ENCODE data around the gene PPIP5K2.

The PPIP5K2 gene

GRCh38 chr5:103228061-103228460 lies 108.0 kb downstream of the PPIP5K2 start:
- Histone ChIP-seq H3F3A (ENCODE audit: control insufficient read depth, insufficient read depth) (no peaks in the 10 kb centered on the region), H3K36me3 (ENCODE audit: control insufficient read depth, low read length) (no peaks in the 10 kb centered on the region), H3K4me1 (ENCODE audit: control insufficient read depth, low read length) (no peaks in the 10 kb centered on the region), H3K4me2 (ENCODE audit: low read length) (no peak overlapping the region), H3K27me3 (ENCODE audit: control insufficient read depth, low read length) (peaks cover 12% of the 10 kb centered on the region), H3K9me3 (ENCODE audit: control insufficient read depth, insufficient read depth, low read length) (no peaks in the 10 kb centered on the region), H3K79me2 (ENCODE audit: control insufficient read depth, low read length) (no peaks in the 10 kb centered on the region), H3K9me2 (replicated peaks; ENCODE audit: control insufficient read depth, low read length) (no peaks in the 10 kb centered on the region), H3K27ac (ENCODE audit: low read depth, low read length) (no peak overlapping the region), H3K4me3 (ENCODE audit: low read length) (no peak overlapping the region), H4K20me1 (ENCODE audit: control insufficient read depth, insufficient read depth, low read depth, low read length) (no peaks in the 10 kb centered on the region)
- no peak for TF ChIP-seq EZH2phosphoT487 (IDR thresholded peaks at IDR 0.05; ENCODE audit: borderline replicate concordance, low read length)
- no peak for TF ChIP-seq CTCF (IDR thresholded peaks at IDR 0.05; ENCODE audit: low read depth, low read length, poor library complexity, severe bottlenecking)

GRCh38 chr5:103228588-103228987 lies 108.5 kb downstream of the PPIP5K2 start:
- Histone ChIP-seq H3K79me2 (ENCODE audit: control insufficient read depth, low read length) (no peaks in the 10 kb centered on the region), H3K27ac (ENCODE audit: low read depth, low read length) (no peak overlapping the region), H3K27me3 (ENCODE audit: control insufficient read depth, low read length) (peaks cover 13% of the 10 kb centered on the region), H3K4me2 (ENCODE audit: low read length) (no peak overlapping the region), H4K20me1 (ENCODE audit: control insufficient read depth, insufficient read depth, low read depth, low read length) (no peaks in the 10 kb centered on the region), H3K36me3 (ENCODE audit: control insufficient read depth, low read length) (no peaks in the 10 kb centered on the region), H3F3A (ENCODE audit: control insufficient read depth, insufficient read depth) (no peaks in the 10 kb centered on the region), H3K4me3 (ENCODE audit: low read length) (no peak overlapping the region), H3K9me3 (ENCODE audit: control insufficient read depth, insufficient read depth, low read length) (no peaks in the 10 kb centered on the region), H3K9me2 (replicated peaks; ENCODE audit: control insufficient read depth, low read length) (no peaks in the 10 kb centered on the region), H3K4me1 (ENCODE audit: control insufficient read depth, low read length) (no peaks in the 10 kb centered on the region)
- TF ChIP-seq EZH2phosphoT487 (IDR thresholded peaks at IDR 0.05; ENCODE audit: borderline replicate concordance, low read length), result no peak

DNA sequence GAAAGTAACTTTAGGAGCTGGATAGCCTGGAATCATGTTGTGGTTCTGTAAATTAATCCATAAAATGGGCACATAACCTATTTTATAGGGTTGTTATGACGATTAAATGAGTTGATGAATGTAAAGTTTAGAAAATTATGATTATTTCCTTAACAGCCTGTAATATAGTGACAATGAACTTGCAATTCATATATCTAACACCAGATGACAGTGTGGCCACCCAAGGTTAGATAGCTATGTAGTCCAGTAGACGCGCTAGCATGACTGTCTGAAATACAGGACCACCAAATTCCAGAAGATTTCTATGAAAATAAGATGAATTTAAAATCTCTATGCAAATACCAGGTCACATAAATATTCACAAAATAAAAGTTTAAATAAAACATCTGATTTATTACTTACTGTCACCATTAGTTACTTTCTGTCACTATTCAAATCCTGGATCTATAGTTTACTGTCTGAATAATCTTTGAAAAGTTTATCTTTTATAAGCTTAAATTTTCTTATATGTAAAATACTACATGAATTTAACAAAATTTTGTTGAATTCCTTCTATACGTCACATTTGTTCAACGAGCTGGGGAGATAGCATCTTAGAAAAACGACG lies 112.4 kb downstream of the PPIP5K2 start:
- H3K9me3 ChIP-seq (ENCODE audit: control insufficient read depth, insufficient read depth, low read length), result no peaks in the 10 kb centered on the region
- no peaks in the 10 kb centered on the region for H4K20me1 ChIP-seq (ENCODE audit: control insufficient read depth, insufficient read depth, low read depth, low read length)
- no peak overlapping the region for H3K27ac ChIP-seq (ENCODE audit: low read depth, low read length)
- no peak overlapping the region for H3K4me3 ChIP-seq (ENCODE audit: low read length)
- TF ChIP-seq CTCF (IDR thresholded peaks at IDR 0.05; ENCODE audit: low read depth, low read length, poor library complexity, severe bottlenecking) (peak; percentile 70), EZH2phosphoT487 (IDR thresholded peaks at IDR 0.05; ENCODE audit: borderline replicate concordance, low read length) (no peak)
- no peaks in the 10 kb centered on the region for H3K9me2 ChIP-seq (replicated peaks; ENCODE audit: control insufficient read depth, low read length)
- H3K4me1 ChIP-seq (ENCODE audit: control insufficient read depth, low read length), result no peaks in the 10 kb centered on the region
- H3K4me2 ChIP-seq (ENCODE audit: low read length), result no peak overlapping the region
- no peaks in the 10 kb centered on the region for H3K36me3 ChIP-seq (ENCODE audit: control insufficient read depth, low read length)
- H3K27me3 ChIP-seq (ENCODE audit: control insufficient read depth, low read length), result 0 out of 2 replicates have a peak, but pooled peaks cover 4% of the 10 kb centered on the region
- H3F3A ChIP-seq (ENCODE audit: control insufficient read depth, insufficient read depth), result no peaks in the 10 kb centered on the region
- H3K79me2 ChIP-seq (ENCODE audit: control insufficient read depth, low read length), result no peaks in the 10 kb centered on the region

DNA sequence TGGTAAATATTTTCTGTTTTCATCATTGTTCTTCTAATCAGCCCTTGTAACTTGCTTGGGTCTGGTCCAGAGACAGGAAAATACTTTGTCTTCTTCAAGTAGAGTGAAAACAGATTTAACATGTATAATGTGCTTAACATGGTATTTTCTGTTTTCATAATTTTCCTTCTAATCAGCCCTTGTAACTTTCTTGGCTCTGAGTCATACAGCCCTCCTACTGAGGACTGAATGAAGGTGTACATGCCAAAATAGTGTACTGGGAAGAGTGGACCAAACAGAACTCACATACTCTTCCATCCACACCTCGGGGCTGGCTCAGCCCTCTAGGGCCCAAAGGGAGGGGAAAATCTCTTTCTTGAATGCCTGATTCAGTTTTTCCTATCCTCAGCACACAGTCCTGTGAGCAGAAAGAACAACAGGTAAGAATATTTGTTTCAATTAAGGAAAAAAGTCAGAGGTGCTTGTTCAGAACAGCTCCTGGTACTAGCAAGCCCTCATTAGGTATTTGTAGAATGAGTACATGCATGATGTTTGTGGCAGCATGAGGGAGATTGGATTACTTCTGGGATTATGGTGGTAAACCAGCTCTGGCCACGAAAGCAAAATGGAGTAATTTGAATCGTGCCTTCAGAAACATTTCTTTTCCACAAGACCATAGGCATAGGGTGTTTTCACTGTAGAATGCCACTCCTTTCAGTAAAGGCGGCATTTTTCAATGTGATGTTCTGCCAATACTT lies 114.3 kb downstream of the PPIP5K2 start:
- H3K9me3 ChIP-seq (ENCODE audit: control insufficient read depth, insufficient read depth, low read length), result no peaks in the 10 kb centered on the region
- H3K27ac ChIP-seq (ENCODE audit: low read depth, low read length), result no peak overlapping the region
- H3K4me2 ChIP-seq (ENCODE audit: low read length), result no peak overlapping the region
- H3K4me3 ChIP-seq (ENCODE audit: low read length), result no peak overlapping the region
- no peaks in the 10 kb centered on the region for H3K9me2 ChIP-seq (replicated peaks; ENCODE audit: control insufficient read depth, low read length)
- H3K36me3 ChIP-seq (ENCODE audit: control insufficient read depth, low read length), result no peaks in the 10 kb centered on the region
- H3K27me3 ChIP-seq (ENCODE audit: control insufficient read depth, low read length), result 0 out of 2 replicates have a peak, but pooled peaks cover 4% of the 10 kb centered on the region
- no peaks in the 10 kb centered on the region for H4K20me1 ChIP-seq (ENCODE audit: control insufficient read depth, insufficient read depth, low read depth, low read length)
- no peaks in the 10 kb centered on the region for H3K79me2 ChIP-seq (ENCODE audit: control insufficient read depth, low read length)
- TF ChIP-seq CTCF (IDR thresholded peaks at IDR 0.05; ENCODE audit: low read depth, low read length, poor library complexity, severe bottlenecking) (no peak), EZH2phosphoT487 (IDR thresholded peaks at IDR 0.05; ENCODE audit: borderline replicate concordance, low read length) (no peak)
- H3K4me1 ChIP-seq (ENCODE audit: control insufficient read depth, low read length), result no peaks in the 10 kb centered on the region
- no peaks in the 10 kb centered on the region for H3F3A ChIP-seq (ENCODE audit: control insufficient read depth, insufficient read depth)
